Aorta (tissue), 5 donors: ENCODE results near the gene RNF187. TPM values are rescaled to one million over a fixed set of nuclear protein-coding genes. Genes with fewer than 3 reads are reported as not detected.

Experiments used
- ATAC-seq: fragments of 200-7000 bp; cut with Tn5 transposase; one replicate; pipeline ENCODE4 v1.9.1; 2022; ENCODE audit warnings: moderate library complexity; ENCODE audit not compliant: low FRiP score
- DNase-seq, 2 donors: peaks; one replicate each; pipeline ENCODE4 v3.0.0-alpha.2; 2020
- H3K27ac ChIP-seq, 2 donors: one replicate each; pipeline ENCODE4 v1.5.1; 2013; ENCODE audit warnings: low read length in 2 of 2, mild to moderate bottlenecking in 2 of 2, moderate library complexity in 2 of 2, control low read depth in 1 of 2, inconsistent platforms in 1 of 2, low read depth in 1 of 2
- H3K27me3 ChIP-seq, 2 donors: one replicate each; pipeline ENCODE4 v1.6.1; 2013; ENCODE audit warnings: control low read depth in 1 of 2, low read length in 1 of 2, mild to moderate bottlenecking in 1 of 2, moderate library complexity in 1 of 2; ENCODE audit not compliant: insufficient read depth in 2 of 2, control insufficient read depth in 1 of 2
- H3K36me3 ChIP-seq, 2 donors: one replicate each; pipeline ENCODE4 v1.6.1; 2013; ENCODE audit warnings: control low read depth in 1 of 2, low read length in 1 of 2, mild to moderate bottlenecking in 1 of 2; ENCODE audit not compliant: insufficient read depth in 2 of 2, control insufficient read depth in 1 of 2
- H3K4me1 ChIP-seq, 2 donors: one replicate each; pipeline ENCODE4 v1.6.1; 2013; ENCODE audit warnings: low read length in 2 of 2, control low read depth in 1 of 2, mild to moderate bottlenecking in 1 of 2, moderate library complexity in 1 of 2; ENCODE audit not compliant: insufficient read depth in 2 of 2, control insufficient read depth in 1 of 2
- H3K4me3 ChIP-seq, 2 donors: one replicate each; pipeline ENCODE4 v1.5.1; 2013; ENCODE audit warnings: low read length in 2 of 2, control low read depth in 1 of 2, mild to moderate bottlenecking in 1 of 2
- H3K9me3 ChIP-seq: one replicate; pipeline ENCODE4 v1.6.1; 2013; ENCODE audit warnings: mild to moderate bottlenecking, low read length; ENCODE audit not compliant: control insufficient read depth
- WGBS, 2 donors: extraction: QIAGEN DNeasy Blood & Tissue Kit; methylation state at CpG; one replicate each; pipeline ENCODE4 v1.1.7; 2013; 5-methylcytosine and 5-hydroxymethylcytosine counted together
- intact Hi-C, 2 donors: fragments of 100-400 bp; cut with DNase I; formaldehyde crosslinking; loops; one replicate each; pipeline versions ENCODE4 v1.14.2 to v1.15.0; 2022
- microRNA-seq, 2 donors: library from miRNA; unstranded; fragments of <30 nt; microRNA quantifications; one replicate each; pipeline ENCODE4 v1.2.0, GENCODE V29; 2020
- polyA plus RNA-seq, 2 donors: library from polyadenylated mRNA; stranded (reverse); fragments of 200-250 nt; gene quantifications; one replicate each; pipeline ENCODE4 v1.2.3, GENCODE V29; 2013
- total RNA-seq, 2 donors: library from RNA; stranded (reverse); fragmentation: NEBNext Ultra II Directional; extraction: Animal tissue kit (Norgen Biotek cat#: 25700); gene quantifications; one replicate each; pipeline ENCODE4 v1.2.1, GENCODE V29; 2021
- donor health status: healthy with polysubstance abuse.
- donor health status: Bipolar disorder and iron deficiency.
- donor health status: DM: no; HTN: no; CAD: no.
- donor health status: DM: no; HTN: no; CAD: no.
- donor health status: DM: yes; HTN: yes; CAD: no.

Gene RNF187
- total and polyA plus RNA-seq, 4 donors: 22.8 to 94.0 (median 40.4) TPM

DNA sequence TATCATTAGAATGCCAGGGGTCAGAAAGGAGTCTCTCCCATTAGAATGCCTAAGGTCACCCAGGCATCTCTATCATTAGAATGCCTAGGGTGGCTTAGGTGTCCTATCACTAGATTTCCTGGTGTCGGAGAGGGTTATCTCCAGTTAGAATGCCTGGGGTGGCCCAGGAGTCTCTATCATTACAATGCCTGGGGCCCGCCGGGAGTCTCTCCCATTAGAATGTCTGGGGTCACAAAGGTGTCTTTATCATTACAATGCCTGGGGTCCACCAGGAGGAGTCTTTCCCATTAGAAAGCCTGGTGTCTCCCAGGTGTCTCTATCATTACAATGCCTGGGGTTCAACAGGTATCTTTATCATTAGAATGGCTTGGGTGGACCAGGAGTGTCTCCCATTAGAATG, 56.2 kb downstream of the RNF187 start:
- intact Hi-C loops: no loop called here
- H3K27ac ChIP-seq: no peak overlapping the region
- no peaks in the 10 kb centered on the region for H3K36me3 ChIP-seq
- H3K9me3 ChIP-seq: no peaks in the 10 kb centered on the region
- 61 to 76% methylated on average over 3 of the region's 3 CpGs for WGBS, 2 donors
- H3K27me3 ChIP-seq: no peaks in the 10 kb centered on the region
- H3K4me3 ChIP-seq: no peak overlapping the region
- ATAC-seq (no peak), DNase-seq (no peak)
- H3K4me1 ChIP-seq: no peaks in the 10 kb centered on the region

DNA sequence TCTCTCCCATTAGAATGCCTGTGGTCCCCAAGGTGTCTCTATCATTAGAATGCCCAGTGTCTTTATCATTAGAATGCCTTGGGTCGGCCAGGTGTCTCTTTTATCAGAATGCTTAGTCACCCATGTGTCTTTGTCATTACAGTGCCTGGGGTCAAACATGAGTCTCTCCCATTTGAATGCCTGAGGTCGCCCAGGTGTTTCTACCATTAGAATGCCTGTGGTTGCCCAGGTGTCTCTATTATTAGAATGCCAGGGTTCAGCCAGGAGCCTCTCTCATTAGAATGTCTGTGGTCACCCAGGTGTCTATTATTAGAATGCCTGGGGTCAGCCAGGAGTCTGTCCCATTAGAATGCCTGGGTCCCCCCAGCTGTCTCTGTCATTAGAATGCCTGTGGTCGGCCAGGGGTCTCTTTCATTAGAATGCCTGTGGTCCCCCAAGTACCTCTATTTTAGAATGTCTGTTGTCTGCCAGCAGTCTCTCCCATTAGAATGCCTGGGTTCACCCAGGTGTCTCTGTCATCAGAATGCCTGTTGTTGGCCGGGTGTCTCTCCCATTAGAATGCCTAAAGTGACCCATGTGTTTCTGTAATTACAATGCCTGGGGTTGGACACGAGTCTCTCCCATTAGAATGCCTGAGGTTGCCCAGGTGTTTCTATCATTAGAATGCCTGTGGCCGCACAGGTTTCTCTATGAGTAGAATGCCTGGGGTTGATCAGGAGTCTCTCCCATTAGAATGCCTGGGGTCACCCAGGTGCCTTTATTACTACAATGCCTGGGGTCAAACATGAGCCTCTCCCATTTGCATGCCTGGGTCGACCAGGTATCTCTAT, 57.1 kb downstream of the RNF187 start:
- H3K9me3 ChIP-seq: no peaks in the 10 kb centered on the region
- DNase-seq (no peak), ATAC-seq (no peak)
- WGBS, 2 donors: 55 to 63% methylated on average over 7 of the region's 7 CpGs
- H3K4me3 ChIP-seq: no peak overlapping the region
- H3K4me1 ChIP-seq: no peaks in the 10 kb centered on the region
- intact Hi-C loops: no loop called here
- H3K27me3 ChIP-seq: no peaks in the 10 kb centered on the region
- H3K36me3 ChIP-seq: no peaks in the 10 kb centered on the region
- H3K27ac ChIP-seq: no peak overlapping the region

DNA sequence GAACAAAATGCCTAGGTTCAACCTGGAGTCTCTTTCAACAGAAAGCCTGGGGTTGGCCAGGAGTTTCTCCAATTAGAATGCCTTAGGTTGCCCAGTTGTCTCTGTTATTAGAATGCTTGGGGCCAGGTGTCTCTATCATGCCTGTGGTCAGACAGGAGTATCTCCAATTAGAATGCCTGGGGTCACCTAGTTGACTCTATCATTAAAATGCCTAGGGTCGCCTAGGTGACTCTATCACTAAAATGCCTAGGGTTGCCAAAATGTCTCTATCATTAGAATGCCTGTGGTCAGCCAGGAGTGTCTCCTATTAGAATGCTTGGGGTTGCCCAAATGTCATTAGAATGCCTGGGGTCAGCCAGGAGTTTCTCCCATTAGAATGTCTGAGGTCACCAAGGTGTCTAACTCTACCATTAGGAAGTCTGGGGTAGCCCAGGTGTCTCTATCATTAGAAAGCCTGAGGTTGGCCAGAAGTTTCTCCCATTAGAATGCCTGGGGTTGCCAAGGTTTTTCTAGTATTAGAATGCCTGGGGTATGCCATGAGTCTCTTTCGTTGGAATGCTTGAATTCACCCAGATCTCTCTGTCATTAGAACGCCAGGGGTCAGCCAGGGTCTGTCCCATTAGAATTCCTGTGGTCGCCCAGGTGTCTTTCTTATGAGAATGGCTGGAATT, 57.9 kb downstream of the RNF187 start:
- Histone ChIP-seq H3K36me3 (no peaks in the 10 kb centered on the region), H3K4me3 (no peak overlapping the region), H3K27ac (no peak overlapping the region), H3K4me1 (no peaks in the 10 kb centered on the region), H3K9me3 (no peaks in the 10 kb centered on the region), H3K27me3 (no peaks in the 10 kb centered on the region)
- DNase-seq: no peak
- intact Hi-C loops: no loop called here
- ATAC-seq: no peak
- WGBS, 2 donors: 44 to 45% methylated on average over 4 of the region's 4 CpGs

Small RNA genes lying within 50 kb of the gene (microRNA-seq; reads per million reads assigned to microRNA genes)
- 0 reads per million in 2 donors for gene MIR4666A

Other genes starting within 250 kb of the RNF187 start
- gene TRIM11, start 80.5 kb upstream of the RNF187 start, total RNA-seq: 10 to 100 TPM; 16.2 to 20.3 TPM
- 10 to 100 TPM in 1 of 2 donors, 1 to 10 TPM in 1; 5.8 to 12.2 TPM for gene TRIM11, start 80.5 kb upstream of the RNF187 start, polyA plus RNA-seq
- 1 to 10 TPM in 1 of 2 donors, under 1 TPM in 1; 0.62 to 2.5 TPM for gene TRIM17, start 70.5 kb upstream of the RNF187 start, total RNA-seq
- gene TRIM17, start 70.5 kb upstream of the RNF187 start, polyA plus RNA-seq: not detected
- 10 to 100 TPM; 30.3 to 32.5 TPM for gene RHOU, start 248.1 kb downstream of the RNF187 start, total RNA-seq
- 10 to 100 TPM; 15.4 to 37.3 TPM for gene RHOU, start 248.1 kb downstream of the RNF187 start, polyA plus RNA-seq